HEK293T (cell line): Measurements from ENCODE around the gene CHPF2.

Experiments
- ARNT ChIP-seq: fragments of 450-650 bp; IDR thresholded peaks from 2 replicates; pipeline ENCODE4 v1.6.1; 2017; ENCODE audit warnings: mild to moderate bottlenecking
- BHLHE40 ChIP-seq: fragments of 450-650 bp; IDR thresholded peaks from 2 replicates; pipeline ENCODE4 v1.6.1; 2016; ENCODE audit warnings: mild to moderate bottlenecking, moderate library complexity, borderline replicate concordance
- CTBP1 ChIP-seq: fragments of 450-650 bp; IDR thresholded peaks from 2 replicates; pipeline ENCODE4 v1.6.1; 2016; ENCODE audit warnings: borderline replicate concordance
- ELF4 ChIP-seq: fragments of 450-650 bp; IDR thresholded peaks from 2 replicates; pipeline ENCODE4 v1.6.1; 2017; ENCODE audit warnings: antibody characterized with exemption
- FOXA1 ChIP-seq: fragments of 450-650 bp; IDR thresholded peaks from 2 replicates; pipeline ENCODE4 v1.6.1; 2016; ENCODE audit warnings: mild to moderate bottlenecking
- FOXM1 ChIP-seq: fragments of 450-650 bp; IDR thresholded peaks from 2 replicates; pipeline ENCODE4 v1.6.1; 2017; ENCODE audit warnings: mild to moderate bottlenecking, borderline replicate concordance
- L3MBTL2 ChIP-seq: fragments of 450-650 bp; conservative IDR thresholded peaks from 2 replicates; pipeline ENCODE4 v1.6.1; 2016; ENCODE audit warnings: mild to moderate bottlenecking
- LEF1 ChIP-seq: fragments of 450-650 bp; IDR thresholded peaks from 2 replicates; pipeline ENCODE4 v1.6.1; 2017; ENCODE audit warnings: mild to moderate bottlenecking, borderline replicate concordance
- NFRKB ChIP-seq: fragments of 450-650 bp; IDR thresholded peaks from 2 replicates; pipeline ENCODE4 v1.6.1; 2016; ENCODE audit warnings: mild to moderate bottlenecking, moderate library complexity
- PKNOX1 ChIP-seq: fragments of 450-650 bp; IDR thresholded peaks from 2 replicates; pipeline ENCODE4 v1.6.1; 2016
- SP1 ChIP-seq: fragments of 450-650 bp; IDR thresholded peaks from 2 replicates; pipeline ENCODE4 v1.6.1; 2017
- SUZ12 ChIP-seq: fragments of 450-650 bp; IDR thresholded peaks from 2 replicates; pipeline ENCODE4 v1.6.1; 2016; ENCODE audit warnings: mild to moderate bottlenecking
- TARDBP ChIP-seq: fragments of 450-650 bp; IDR thresholded peaks from 2 replicates; pipeline ENCODE4 v1.6.1; 2016
- ZNF384 ChIP-seq: fragments of 450-650 bp; IDR thresholded peaks from 2 replicates; pipeline ENCODE4 v1.6.1; 2016

- peak; percentile 35; the same call in 1 of the 2 replicates for TF ChIP-seq L3MBTL2
- no peak for TF ChIP-seq ELF4
- no peak for TF ChIP-seq TARDBP
- no peak for TF ChIP-seq NFRKB
- 0 out of 2 replicates have a peak, but pooled peaks have one; percentile 41 for TF ChIP-seq ARNT
- no peak for TF ChIP-seq SP1
- no peak for TF ChIP-seq FOXA1
- no peak for TF ChIP-seq PKNOX1
- peak; percentile 68; the same call in 1 of the 2 replicates for TF ChIP-seq FOXM1
- TF ChIP-seq BHLHE40: no peak
- TF ChIP-seq LEF1: no peak
- no peak for TF ChIP-seq ZNF384
- TF ChIP-seq CTBP1: no peak
- no peak for TF ChIP-seq SUZ12
Measured at GRCh38 chr7:151251689-151252560, 19.6 kb downstream of the CHPF2 start.
